OCI-LY1 (cell line): Measurements from ENCODE around the gene GDA.

ENCODE experiments used
- H2AFZ ChIP-seq: fragments of 200-600 bp; sonication (generic), shearing (Covaris generic); 2 replicates; pipeline ENCODE4 v1.6.0; 2014; ENCODE audit warnings: antibody characterized with exemption, mild to moderate bottlenecking, low read length
- H3F3A ChIP-seq: fragments of 200-600 bp; sonication (generic), shearing (Covaris generic); 2 replicates; pipeline ENCODE4 v1.6.0; 2014; ENCODE audit warnings: mild to moderate bottlenecking, antibody characterized with exemption, low read length, moderate library complexity; ENCODE audit not compliant: insufficient read depth
- H3K27ac ChIP-seq: fragments of 200-600 bp; sonication (generic); 2 replicates; pipeline ENCODE4 v1.5.1; 2014; ENCODE audit warnings: low read length, mixed run types, mild to moderate bottlenecking, low read depth; ENCODE audit not compliant: poor library complexity, severe bottlenecking
- H3K27me3 ChIP-seq: fragments of 200-600 bp; sonication (generic); 2 replicates; pipeline ENCODE4 v1.6.0; 2014; ENCODE audit warnings: antibody characterized with exemption, mild to moderate bottlenecking, low read length, moderate library complexity; ENCODE audit not compliant: insufficient read depth
- H3K36me3 ChIP-seq: fragments of 200-600 bp; sonication (generic); 2 replicates; pipeline ENCODE4 v1.6.1; 2014; ENCODE audit warnings: mild to moderate bottlenecking, antibody characterized with exemption, low read length, moderate library complexity, mixed read lengths; ENCODE audit not compliant: insufficient read depth
- H3K4me1 ChIP-seq: fragments of 200-600 bp; sonication (generic); 2 replicates; pipeline ENCODE4 v1.5.1; 2014; ENCODE audit warnings: mild to moderate bottlenecking, low read length, moderate library complexity; ENCODE audit not compliant: insufficient read depth, severe bottlenecking
- H3K4me2 ChIP-seq: fragments of 200-600 bp; sonication (generic), shearing (Covaris generic); 2 replicates; pipeline ENCODE4 v1.6.1; 2014; ENCODE audit warnings: low read length
- H3K4me3 ChIP-seq: fragments of 200-600 bp; sonication (generic); 2 replicates; pipeline ENCODE4 v1.5.1; 2014; ENCODE audit warnings: low read length, low read depth, mild to moderate bottlenecking, mixed read lengths; ENCODE audit not compliant: poor library complexity, severe bottlenecking
- H3K79me2 ChIP-seq: fragments of 200-600 bp; shearing (Covaris generic); 2 replicates; pipeline ENCODE4 v1.6.1; 2016; ENCODE audit warnings: mixed run types, low read length, mixed read lengths; ENCODE audit not compliant: insufficient read depth
- H3K9ac ChIP-seq: fragments of 200-600 bp; sonication (generic), shearing (Covaris generic); 2 replicates; pipeline ENCODE4 v1.6.1; 2014; ENCODE audit warnings: mild to moderate bottlenecking, low read length, mixed read lengths
- H3K9me2 ChIP-seq: fragments of 200-600 bp; sonication (generic), shearing (Covaris generic); 2 replicates; pipeline ENCODE4 v1.6.1; 2014; ENCODE audit warnings: low read depth, mild to moderate bottlenecking, low read length, mixed read lengths
- H3K9me3 ChIP-seq: fragments of 200-600 bp; shearing (Covaris generic); 2 replicates; pipeline ENCODE4 v1.6.1; 2014; ENCODE audit warnings: low read length, mixed read lengths
- H4K20me1 ChIP-seq: fragments of 200-600 bp; sonication (generic), shearing (Covaris generic); 2 replicates; pipeline ENCODE4 v1.6.0; 2016; ENCODE audit warnings: mild to moderate bottlenecking, low read length; ENCODE audit not compliant: insufficient read depth
- CTCF ChIP-seq: fragments of 200-600 bp; sonication (generic), shearing (Covaris generic); IDR thresholded peaks from 2 replicates; pipeline ENCODE4 v1.5.1; 2017; ENCODE audit warnings: mild to moderate bottlenecking, antibody characterized with exemption, low read length, moderate library complexity, mixed read lengths
- EZH2 ChIP-seq: fragments of 200-600 bp; sonication (generic), shearing (Covaris generic); IDR thresholded peaks from 2 replicates; pipeline ENCODE4 v1.8.0; 2017; ENCODE audit warnings: borderline replicate concordance, mixed run types, mild to moderate bottlenecking, antibody characterized with exemption, low read length, moderate library complexity, mixed read lengths

The GDA gene

GRCh38 chr9:72131206-72131605 is 18.0 kb upstream of the GDA start:
- Histone ChIP-seq H2AFZ (no peak overlapping the region), H3K27ac (no peak overlapping the region), H4K20me1 (no peaks in the 10 kb centered on the region), H3K9me3 (no peaks in the 10 kb centered on the region), H3K36me3 (no peaks in the 10 kb centered on the region), H3K79me2 (no peaks in the 10 kb centered on the region), H3K9ac (no peak overlapping the region), H3K4me2 (no peak overlapping the region), H3K4me3 (no peak overlapping the region), H3K9me2 (no peaks in the 10 kb centered on the region), H3K4me1 (no peaks in the 10 kb centered on the region), H3K27me3 (no peaks in the 10 kb centered on the region), H3F3A (no peaks in the 10 kb centered on the region)
- TF ChIP-seq CTCF (no peak), EZH2 (no peak)

GRCh38 chr9:72132052-72132451 is 17.2 kb upstream of the GDA start:
- Histone ChIP-seq H3K9ac (no peak overlapping the region), H3K4me3 (no peak overlapping the region), H3K27me3 (no peaks in the 10 kb centered on the region), H2AFZ (no peak overlapping the region), H3K4me2 (no peak overlapping the region), H3K9me2 (no peaks in the 10 kb centered on the region), H3K36me3 (no peaks in the 10 kb centered on the region), H3K27ac (no peak overlapping the region), H3F3A (no peaks in the 10 kb centered on the region), H3K4me1 (no peaks in the 10 kb centered on the region), H4K20me1 (no peaks in the 10 kb centered on the region), H3K9me3 (no peaks in the 10 kb centered on the region), H3K79me2 (no peaks in the 10 kb centered on the region)
- TF ChIP-seq EZH2: no peak

GRCh38 chr9:72133365-72134035 is 15.7 kb upstream of the GDA start:
- H3F3A ChIP-seq: no peaks in the 10 kb centered on the region
- no peak overlapping the region for H3K4me3 ChIP-seq
- no peaks in the 10 kb centered on the region for H3K4me1 ChIP-seq
- H3K9me2 ChIP-seq: no peaks in the 10 kb centered on the region
- H3K27ac ChIP-seq: no peak overlapping the region
- no peaks in the 10 kb centered on the region; the same call in 1 of the 2 replicates for H3K27me3 ChIP-seq
- H4K20me1 ChIP-seq: no peaks in the 10 kb centered on the region
- no peak overlapping the region for H3K9ac ChIP-seq
- no peaks in the 10 kb centered on the region for H3K9me3 ChIP-seq
- no peak overlapping the region for H3K4me2 ChIP-seq
- no peak for TF ChIP-seq CTCF
- no peak for TF ChIP-seq EZH2
- H3K79me2 ChIP-seq: no peaks in the 10 kb centered on the region
- no peaks in the 10 kb centered on the region for H3K36me3 ChIP-seq
- no peak overlapping the region for H2AFZ ChIP-seq

- Histone ChIP-seq H3K27ac (no peak overlapping the region), H3K9ac (no peak overlapping the region), H3K79me2 (no peaks in the 10 kb centered on the region), H3K27me3 (no peaks in the 10 kb centered on the region; the same call in 1 of the 2 replicates), H3K9me3 (no peaks in the 10 kb centered on the region), H3F3A (no peaks in the 10 kb centered on the region), H3K9me2 (no peaks in the 10 kb centered on the region), H3K36me3 (no peaks in the 10 kb centered on the region), H2AFZ (no peak overlapping the region), H3K4me3 (no peak overlapping the region), H3K4me2 (no peak overlapping the region), H3K4me1 (no peaks in the 10 kb centered on the region), H4K20me1 (no peaks in the 10 kb centered on the region)
- TF ChIP-seq CTCF: no peak
These were observed 14.4 kb upstream of the GDA start for GRCh38 chr9:72134801-72135200.
